ENCODE measurements around the gene SDK2. TPM values are rescaled to one million over a fixed set of nuclear protein-coding genes. Genes with fewer than 3 reads are reported as not detected.

SDK2 gene
- total and polyA plus RNA-seq, 2 of the 8 experiments (the other 6 are each of a cell fraction or from before 2014, with no cell fraction given), result 3.9 to 4.1 TPM

GRCh38 chr17:73444021-73444420 lies 200.2 kb downstream of the SDK2 start (continued):
- TF ChIP-seq CHD7 (IDR thresholded peaks at IDR 0.05; ENCODE audit: insufficient replicate concordance, low read length), result no peak
